ENCODE measurements around the gene C1QTNF4. TPM values are rescaled to one million over a fixed set of nuclear protein-coding genes. Genes with fewer than 3 reads are reported as not detected.

The C1QTNF4 gene
- total and polyA plus RNA-seq, 9 of the 15 experiments (the other 6 are each of a cell fraction or from before 2014, with no cell fraction given), result not detected

- peak; percentile 90 for TF ChIP-seq PREB (CRISPR knock-in tag; IDR thresholded peaks at IDR 0.05)
- TF ChIP-seq SRSF1 (IDR thresholded peaks at IDR 0.05; ENCODE audit: low read depth, low read length), result no peak
- no peak for TF ChIP-seq PCBP1 (IDR thresholded peaks at IDR 0.05; ENCODE audit: low read depth, low read length, poor library complexity, severe bottlenecking)
- TF ChIP-seq HINFP (tag; conservative IDR thresholded peaks at IDR 0.05; ENCODE audit: low read depth), result peak; percentile 84
- TF ChIP-seq TGIF2 (CRISPR knock-in tag; IDR thresholded peaks at IDR 0.05), result 0 out of 2 replicates have a peak, but pooled peaks have one; percentile 7
- peak; percentile 49; the same call in 1 of the 2 replicates for TF ChIP-seq TEAD4 (IDR thresholded peaks at IDR 0.05; ENCODE audit: low read length)
- no peak for TF ChIP-seq TEAD4 (CRISPR knock-in tag; IDR thresholded peaks at IDR 0.05; ENCODE audit: borderline replicate concordance)
- TF ChIP-seq IRF2 (CRISPR knock-in tag; IDR thresholded peaks at IDR 0.05), result no peak
- peak; percentile 79 for TF ChIP-seq BRD9 (IDR thresholded peaks at IDR 0.05; ENCODE audit: low read depth, partially characterized antibody)
- TF ChIP-seq ETS2 (tag; IDR thresholded peaks at IDR 0.05; ENCODE audit: borderline replicate concordance, poor library complexity, severe bottlenecking), result no peak
- no peak for TF ChIP-seq RBM25 (IDR thresholded peaks at IDR 0.05; ENCODE audit: low read depth, low read length, severe bottlenecking)
- no peak for TF ChIP-seq ZNF445 (CRISPR knock-in tag; IDR thresholded peaks at IDR 0.05; ENCODE audit: low read depth)
- TF ChIP-seq CBFB (CRISPR knock-in tag; IDR thresholded peaks at IDR 0.05), result peak; percentile 68; the same call in 1 of the 2 replicates
- TF ChIP-seq ETV5 (CRISPR knock-in tag; IDR thresholded peaks at IDR 0.05; ENCODE audit: low read depth), result peak; percentile 90
- TF ChIP-seq RBM17 (IDR thresholded peaks at IDR 0.05; ENCODE audit: borderline replicate concordance, low read depth, low read length), result no peak
- TF ChIP-seq XRCC3 (IDR thresholded peaks at IDR 0.05), result no peak
- peak; percentile 63 for TF ChIP-seq ASH1L (IDR thresholded peaks at IDR 0.05; ENCODE audit: borderline replicate concordance, low read depth, partially characterized antibody)
- 0 out of 2 replicates have a peak, but pooled peaks have one; percentile 28 for TF ChIP-seq GATA2 (CRISPR knock-in tag; IDR thresholded peaks at IDR 0.05)
- peak; percentile 94 for TF ChIP-seq NKRF (IDR thresholded peaks at IDR 0.05; ENCODE audit: borderline replicate concordance)
- peak; percentile 99 for TF ChIP-seq LARP7 (IDR thresholded peaks at IDR 0.05)
- no peak for TF ChIP-seq MED1 (CRISPR knock-in tag; IDR thresholded peaks at IDR 0.05; ENCODE audit: borderline replicate concordance)
- TF ChIP-seq SLC30A9 (CRISPR knock-in tag; IDR thresholded peaks at IDR 0.05), result no peak
- no peak for TF ChIP-seq STAT5B (CRISPR knock-in tag; IDR thresholded peaks at IDR 0.05)
- no peak for TF ChIP-seq WHSC1 (IDR thresholded peaks at IDR 0.05; ENCODE audit: low read length)
Observed at GRCh38 chr11:47578524-47579494, 15.4 kb downstream of the C1QTNF4 start, which contains the start of the genes KBTBD4 and NDUFS3 (continued).

All from K562 (cell line).